SW480 (cell line): ENCODE results near the gene INPP4A.

Experiments
- DNase-seq: peaks from one replicate; pipeline ENCODE4 v3.0.0-alpha.2; 2016; ENCODE audit warnings: low spot score

INPP4A gene

GRCh38 chr2:98476192-98476868 lies 31.7 kb downstream of the INPP4A start:
- DNase-seq, result no peak

- DNase-seq, result no peak
Observed at GRCh38 chr2:98477036-98477435, 32.4 kb downstream of the INPP4A start.

- no peak for DNase-seq
Observed at GRCh38 chr2:98477506-98477905, 32.8 kb downstream of the INPP4A start.

- no peak for DNase-seq
Observed at GRCh38 chr2:98478088-98478551, 33.5 kb downstream of the INPP4A start.

- no peak for DNase-seq
Observed at GRCh38 chr2:98478907-98479306, 34.2 kb downstream of the INPP4A start.

- DNase-seq, result no peak
Observed at GRCh38 chr2:98479371-98479770, 34.7 kb downstream of the INPP4A start.

- DNase-seq, result no peak
Observed at GRCh38 chr2:98479959-98480524, 35.4 kb downstream of the INPP4A start.

- DNase-seq, result no peak
Observed at GRCh38 chr2:98480598-98480997, 35.9 kb downstream of the INPP4A start.

- DNase-seq, result no peak
Observed at GRCh38 chr2:98482362-98482761, 37.7 kb downstream of the INPP4A start.

GRCh38 chr2:98483257-98483861 lies 38.7 kb downstream of the INPP4A start:
- no peak for DNase-seq

GRCh38 chr2:98484121-98484557 lies 39.5 kb downstream of the INPP4A start:
- peak; percentile 42 for DNase-seq

- DNase-seq, result no peak
Observed at GRCh38 chr2:98484652-98485452, 40.2 kb downstream of the INPP4A start.

GRCh38 chr2:98485453-98485755 lies 40.7 kb downstream of the INPP4A start:
- no peak for DNase-seq

- peak; percentile 36 for DNase-seq
Observed at GRCh38 chr2:98486374-98486981, 41.8 kb downstream of the INPP4A start.

GRCh38 chr2:98487101-98487805 lies 42.6 kb downstream of the INPP4A start:
- no peak for DNase-seq

- peak; percentile 46 for DNase-seq
Observed at GRCh38 chr2:98487806-98488189, 43.1 kb downstream of the INPP4A start.

- no peak for DNase-seq
Observed at GRCh38 chr2:98488252-98488651, 43.6 kb downstream of the INPP4A start.

GRCh38 chr2:98489486-98489885 lies 44.8 kb downstream of the INPP4A start:
- DNase-seq, result no peak

GRCh38 chr2:98489971-98490962 lies 45.6 kb downstream of the INPP4A start:
- no peak for DNase-seq

- DNase-seq, result no peak
Observed at GRCh38 chr2:98492441-98492840, 47.8 kb downstream of the INPP4A start.
